ENCODE data around the gene PXDN.

Gene PXDN

GRCh38 chr2:1647417-1648240 lies 96.7 kb downstream of the PXDN start:
- no peak overlapping the region for H3K27ac ChIP-seq
- no peaks in the 10 kb centered on the region for H3K36me3 ChIP-seq (ENCODE audit: insufficient read depth)
- no peaks in the 10 kb centered on the region for H3K79me2 ChIP-seq (ENCODE audit: insufficient read depth, low read depth)
- TF ChIP-seq CTCF (conservative IDR thresholded peaks at IDR 0.05; ENCODE audit: low read depth, low read length), result no peak
- H4K20me1 ChIP-seq (ENCODE audit: insufficient read depth), result no peaks in the 10 kb centered on the region
- no peaks in the 10 kb centered on the region for H3K4me1 ChIP-seq (ENCODE audit: low read depth, poor library complexity, severe bottlenecking)
- no peak overlapping the region for H3K9ac ChIP-seq
- H3K4me3 ChIP-seq (IDR thresholded peaks at IDR 0.05; ENCODE audit: insufficient read depth, low read depth, low read length), result no peak overlapping the region
- H3K4me2 ChIP-seq, result no peak overlapping the region
- H3K27me3 ChIP-seq (ENCODE audit: insufficient read depth, low read depth), result no peaks in the 10 kb centered on the region
- no peak overlapping the region for H2AFZ ChIP-seq (ENCODE audit: low read depth)

GRCh38 chr2:1645761-1646476 lies 98.4 kb downstream of the PXDN start:
- Histone ChIP-seq H4K20me1 (ENCODE audit: insufficient read depth) (no peaks in the 10 kb centered on the region), H3K4me3 (IDR thresholded peaks at IDR 0.05; ENCODE audit: insufficient read depth, low read depth, low read length) (no peak overlapping the region), H2AFZ (ENCODE audit: low read depth) (no peak overlapping the region), H3K79me2 (ENCODE audit: insufficient read depth, low read depth) (no peaks in the 10 kb centered on the region), H3K36me3 (ENCODE audit: insufficient read depth) (no peaks in the 10 kb centered on the region), H3K27ac (no peak overlapping the region), H3K27me3 (ENCODE audit: insufficient read depth, low read depth) (no peaks in the 10 kb centered on the region), H3K4me1 (ENCODE audit: low read depth, poor library complexity, severe bottlenecking) (no peaks in the 10 kb centered on the region), H3K9ac (no peak overlapping the region), H3K4me2 (no peak overlapping the region)
- TF ChIP-seq CTCF (conservative IDR thresholded peaks at IDR 0.05; ENCODE audit: low read depth, low read length), result no peak

GRCh38 chr2:1644427-1644826 lies 99.9 kb downstream of the PXDN start:
- H3K4me3 ChIP-seq (IDR thresholded peaks at IDR 0.05; ENCODE audit: insufficient read depth, low read depth, low read length), result no peak overlapping the region
- no peak overlapping the region for H3K9ac ChIP-seq
- no peaks in the 10 kb centered on the region for H3K79me2 ChIP-seq (ENCODE audit: insufficient read depth, low read depth)
- no peak overlapping the region for H2AFZ ChIP-seq (ENCODE audit: low read depth)
- no peaks in the 10 kb centered on the region for H4K20me1 ChIP-seq (ENCODE audit: insufficient read depth)
- no peaks in the 10 kb centered on the region for H3K4me1 ChIP-seq (ENCODE audit: low read depth, poor library complexity, severe bottlenecking)
- no peak overlapping the region for H3K4me2 ChIP-seq
- no peak for TF ChIP-seq CTCF (conservative IDR thresholded peaks at IDR 0.05; ENCODE audit: low read depth, low read length)
- no peaks in the 10 kb centered on the region for H3K27me3 ChIP-seq (ENCODE audit: insufficient read depth, low read depth)
- H3K36me3 ChIP-seq (ENCODE audit: insufficient read depth), result no peaks in the 10 kb centered on the region
- no peak overlapping the region for H3K27ac ChIP-seq

- no peak for TF ChIP-seq CTCF (conservative IDR thresholded peaks at IDR 0.05; ENCODE audit: low read depth, low read length)
- H3K27me3 ChIP-seq (ENCODE audit: insufficient read depth, low read depth), result no peaks in the 10 kb centered on the region
- H3K4me2 ChIP-seq, result no peak overlapping the region
- no peaks in the 10 kb centered on the region for H4K20me1 ChIP-seq (ENCODE audit: insufficient read depth)
- H2AFZ ChIP-seq (ENCODE audit: low read depth), result no peak overlapping the region
- no peaks in the 10 kb centered on the region for H3K4me1 ChIP-seq (ENCODE audit: low read depth, poor library complexity, severe bottlenecking)
- no peak overlapping the region for H3K27ac ChIP-seq
- no peaks in the 10 kb centered on the region for H3K79me2 ChIP-seq (ENCODE audit: insufficient read depth, low read depth)
- H3K9ac ChIP-seq, result no peak overlapping the region
- no peaks in the 10 kb centered on the region for H3K36me3 ChIP-seq (ENCODE audit: insufficient read depth)
- no peak overlapping the region for H3K4me3 ChIP-seq (IDR thresholded peaks at IDR 0.05; ENCODE audit: insufficient read depth, low read depth, low read length)
Observed at GRCh38 chr2:1642993-1643619, 101.2 kb downstream of the PXDN start.
